Inflammatory macrophage treated with lipopolysaccharide for 4 hours (primary cell): Measurements from ENCODE around the gene RPS8.
"Not testable (repeated sequence)": the region's sequence is repeated elsewhere in the genome, so short reads cannot be mapped to it uniquely, and the experiment has no call there.

Experiments used
- DNase-seq: peaks from one replicate; pipeline ENCODE4 v3.0.0-alpha.2; 2020

Gene RPS8

GRCh38 chr1:44803312-44804095 is 28.2 kb downstream of the RPS8 start:
- DNase-seq = no peak

- DNase-seq = no peak
Observed at GRCh38 chr1:44805311-44806024, 30.1 kb downstream of the RPS8 start.

GRCh38 chr1:44806025-44806703 is 30.8 kb downstream of the RPS8 start:
- DNase-seq = no peak

GRCh38 chr1:44806704-44807363 is 31.5 kb downstream of the RPS8 start, which contains the start of gene DYNLT4:
Gene DYNLT4 (minus strand): TSS chr1:44807351. CDS start chr1:44806668, 683 bp downstream.
- no peak for DNase-seq

DNA sequence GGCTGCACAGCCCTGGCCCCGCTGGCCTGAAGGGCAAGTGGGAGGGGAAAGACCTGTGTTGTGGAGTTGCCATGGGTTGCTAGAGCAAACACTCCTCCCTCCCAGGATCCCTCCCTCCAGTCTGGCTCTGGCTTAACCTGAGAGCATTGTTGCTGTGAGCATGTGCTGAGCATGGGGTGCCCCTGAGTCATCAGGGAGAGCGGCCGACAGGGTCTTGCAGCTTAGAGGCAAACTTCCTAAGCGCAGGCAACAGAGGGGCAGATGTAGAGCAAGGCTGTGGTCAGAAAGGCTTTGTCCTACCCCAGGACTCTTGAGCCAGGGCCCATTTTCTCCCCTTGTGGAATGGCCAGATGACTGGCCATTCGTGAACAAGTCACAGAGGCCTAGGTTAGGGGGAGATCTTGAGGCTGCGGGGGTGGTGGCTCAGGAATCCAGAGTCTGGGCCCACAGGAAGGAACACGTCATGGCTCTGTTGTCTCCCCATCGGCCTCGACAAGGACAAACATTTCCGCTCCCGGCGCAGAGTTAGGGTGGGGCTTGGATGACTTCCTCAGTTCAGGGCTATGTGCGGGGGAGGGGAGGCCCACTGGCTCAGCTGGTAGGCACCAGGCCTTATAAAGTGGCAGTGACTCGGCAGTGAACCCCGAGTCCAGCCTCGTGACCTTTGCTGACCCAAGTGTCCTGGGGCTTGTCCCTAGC is 32.2 kb downstream of the RPS8 start:
- DNase-seq = peak; percentile 99

DNA sequence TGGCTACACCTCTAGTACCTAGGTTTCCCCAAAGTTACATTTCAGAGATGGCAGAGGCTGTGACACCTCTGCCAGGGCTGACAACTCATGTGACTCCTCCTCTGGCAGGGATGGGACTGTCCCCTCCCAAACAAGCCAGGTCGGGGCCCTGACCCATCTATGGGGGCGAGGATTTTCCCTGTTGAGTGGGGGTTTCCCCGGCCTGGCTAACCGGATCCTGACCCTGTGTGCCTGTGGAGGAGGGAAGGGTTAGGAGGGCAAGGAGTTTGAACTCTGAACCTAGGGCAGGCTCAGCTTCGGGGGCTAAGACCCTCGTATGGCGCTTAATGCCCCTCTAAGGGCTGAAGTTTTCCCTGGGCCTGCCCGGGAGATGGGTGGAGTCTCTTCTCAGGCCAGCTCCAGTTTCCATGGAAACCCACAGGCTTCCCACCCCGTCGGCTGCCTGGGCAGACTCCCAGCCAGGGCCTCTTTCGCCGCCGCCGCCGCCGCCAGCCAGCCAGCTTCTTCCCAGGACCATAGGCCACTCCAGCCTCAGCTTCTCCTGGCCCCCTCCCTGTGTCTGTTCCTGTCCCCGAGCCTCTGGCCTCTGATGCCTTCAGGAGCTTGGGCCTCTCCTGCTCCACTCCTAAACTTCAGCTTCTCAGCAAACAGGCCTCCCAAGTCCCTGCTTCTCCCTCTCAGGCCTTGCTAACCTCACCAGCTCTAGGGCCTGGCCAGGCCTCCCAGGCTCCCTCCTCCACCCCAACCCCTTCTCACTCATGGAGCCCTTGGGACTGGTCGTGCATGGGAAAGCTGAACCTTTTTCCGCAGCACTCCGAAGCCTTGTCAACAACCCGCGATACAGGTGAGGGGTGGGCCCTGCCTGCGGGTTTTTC is 33.0 kb downstream of the RPS8 start, which contains the start of gene BTBD19:
Gene BTBD19, plus strand, starts transcription at position 461 of the 875 bp plus-strand sequence. Its CDS starts 298 bp downstream, at position 759.
- peak; percentile 96 for DNase-seq

DNA sequence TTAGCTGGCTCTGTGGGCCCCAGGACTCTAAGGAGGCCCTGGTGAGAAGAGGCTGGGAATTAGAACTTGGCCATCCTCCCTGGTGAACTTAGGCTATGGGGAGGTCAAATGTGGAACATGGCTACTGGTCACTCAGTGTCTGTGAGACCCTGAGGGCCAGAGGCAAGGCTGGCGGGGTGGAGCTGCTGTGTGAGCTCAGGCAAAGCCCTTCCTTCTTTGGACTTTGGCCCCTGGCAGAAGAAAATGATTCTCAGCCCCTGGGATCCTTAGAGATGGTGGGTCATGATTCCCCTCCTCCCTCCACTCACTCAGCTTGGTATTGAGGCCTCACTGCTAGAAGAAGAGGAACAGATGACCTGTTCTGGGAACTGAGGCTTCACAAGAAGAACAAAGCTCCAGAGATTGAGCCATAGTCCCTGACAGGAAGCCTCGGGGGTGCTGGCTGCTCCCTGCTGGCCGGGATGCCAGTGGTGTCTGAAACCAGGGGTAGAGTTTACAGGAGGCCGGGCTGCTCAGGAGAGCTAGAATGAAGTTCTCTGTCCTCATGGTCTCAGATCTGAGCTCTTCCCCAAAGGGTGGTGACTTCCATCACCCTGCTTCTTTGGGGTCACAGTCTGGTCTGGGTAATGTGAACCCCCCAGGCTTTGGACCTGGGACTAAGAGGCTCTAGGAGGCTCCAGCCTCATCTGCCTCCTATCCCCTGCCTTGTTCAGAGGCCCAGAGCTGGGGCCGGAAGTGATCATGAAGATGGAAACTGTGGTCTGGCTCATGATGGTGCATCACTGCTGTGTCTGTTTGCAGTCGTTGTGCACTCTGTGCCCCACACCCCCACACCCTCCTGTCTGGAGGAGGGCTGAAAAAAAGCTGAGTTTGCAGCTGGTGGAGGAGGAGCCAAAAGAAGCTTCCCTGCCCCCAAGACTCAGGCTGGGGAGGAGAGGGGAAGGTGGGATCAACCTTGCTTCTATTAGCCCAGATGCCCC is 33.9 kb downstream of the RPS8 start:
- DNase-seq = peak; percentile 93

- peak; percentile 56 for DNase-seq
Observed at GRCh38 chr1:44810101-44810761, 34.9 kb downstream of the RPS8 start.

GRCh38 chr1:44810762-44811105 is 35.4 kb downstream of the RPS8 start:
- not testable (repeated sequence) for DNase-seq

GRCh38 chr1:44811234-44811633 is 35.9 kb downstream of the RPS8 start:
- DNase-seq = no peak

- peak; percentile 0 for DNase-seq
Observed at GRCh38 chr1:44812822-44813543, 37.6 kb downstream of the RPS8 start.

- not testable (repeated sequence) for DNase-seq
Observed at GRCh38 chr1:44815926-44816325, 40.6 kb downstream of the RPS8 start.

DNA sequence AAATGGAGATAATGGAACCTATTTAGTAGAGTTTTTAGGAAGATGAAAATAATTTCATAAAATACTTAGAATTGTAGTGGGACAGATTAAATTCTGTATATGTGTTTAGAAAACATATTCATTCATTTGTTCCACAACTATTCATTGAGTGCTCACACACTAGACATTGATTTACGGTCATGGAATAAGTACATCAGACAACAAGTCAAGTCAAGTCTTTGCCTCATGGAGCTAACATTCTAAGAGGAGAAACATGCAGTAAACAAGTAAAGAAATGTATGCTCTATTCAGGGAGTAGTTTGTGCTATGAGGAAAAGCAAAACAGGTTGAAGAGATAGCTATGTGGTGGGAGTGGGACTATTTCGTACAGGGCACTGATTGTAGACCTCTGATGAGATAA is 42.0 kb downstream of the RPS8 start:
- no peak for DNase-seq

- no peak for DNase-seq
Observed at GRCh38 chr1:44817771-44818495, 42.6 kb downstream of the RPS8 start.

DNA sequence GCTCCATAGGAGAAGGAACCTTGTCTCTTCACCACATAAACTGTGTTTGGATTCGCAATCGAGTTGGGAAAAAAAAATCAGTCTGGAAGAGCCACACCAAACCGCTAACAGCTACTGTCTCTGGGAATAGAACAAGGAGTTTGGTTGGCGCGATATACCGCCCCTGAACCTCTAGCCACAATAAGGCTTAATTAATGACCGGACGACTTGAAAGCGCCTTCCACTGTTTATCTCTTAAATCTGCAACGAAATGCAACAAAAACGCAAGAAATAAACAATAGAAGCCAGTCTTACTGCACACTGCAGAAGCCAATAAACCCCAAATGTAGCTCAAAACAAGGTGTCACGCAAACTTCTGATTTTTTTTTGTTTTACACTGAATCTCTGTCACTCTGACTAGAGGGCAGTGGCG is 43.9 kb downstream of the RPS8 start:
- no peak for DNase-seq

DNA sequence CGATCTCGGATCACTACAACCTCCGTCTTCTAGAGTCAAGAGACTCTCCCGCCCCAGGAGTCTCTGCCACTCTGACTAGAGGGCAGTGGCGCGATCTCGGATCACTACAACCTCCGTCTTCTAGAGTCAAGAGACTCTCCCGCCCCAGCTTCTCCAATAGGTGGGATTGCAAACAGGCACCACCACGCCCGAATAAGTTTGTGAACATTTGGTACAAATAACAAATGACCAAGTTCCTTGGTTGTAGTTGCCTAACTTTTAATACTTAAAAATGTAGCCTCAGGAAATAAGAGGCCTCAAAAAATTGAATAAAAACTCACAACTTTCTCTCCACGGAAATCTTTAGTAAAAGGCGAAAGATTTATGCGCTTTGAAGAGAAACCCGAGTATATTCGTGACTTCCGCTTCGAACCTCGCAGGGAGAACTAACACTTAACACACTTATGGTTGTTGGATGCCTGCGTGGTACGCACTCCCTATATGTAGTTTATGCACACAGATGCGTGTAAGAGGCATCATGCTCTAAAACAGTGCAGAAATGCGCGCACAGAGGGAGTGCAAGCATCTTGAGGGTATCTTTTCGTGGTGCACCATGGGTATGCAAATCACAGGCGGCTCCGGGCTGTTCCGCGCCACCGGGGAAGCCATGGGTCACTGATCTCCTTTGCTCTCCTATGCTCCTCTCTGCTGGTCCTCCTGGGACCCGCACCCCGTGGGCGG is 44.4 kb downstream of the RPS8 start:
- DNase-seq = peak; percentile 84
